ENCODE results near the gene GRIK2.

GRCh38 chr6:101582792-101583191 lies 189.3 kb downstream of the GRIK2 start:
- TF ChIP-seq EZH2 (IDR thresholded peaks at IDR 0.05; ENCODE audit: low read length, unreplicated experiment) (no peak), CTCF (conservative IDR thresholded peaks at IDR 0.05; ENCODE audit: low read depth, low read length) (no peak), EZH2phosphoT487 (IDR thresholded peaks at IDR 0.05; ENCODE audit: borderline replicate concordance, low read length) (no peak)
